Dendritic cell treated with granulocyte-macrophage colony-stimulating factor and Interleukin-4, amounts not matched to agents 40 ng/mL and 50 ng/mL, for 4 days (primary cell): ENCODE data around the gene MIOX.

Experiments used
- H3K27ac Mint-ChIP-seq: one replicate; pipeline ENCODE4 v1.8.0; 2022; ENCODE audit warnings: mild to moderate bottlenecking, mixed read lengths
- H3K27me3 Mint-ChIP-seq: one replicate; pipeline ENCODE4 v1.8.0; 2022; ENCODE audit warnings: mild to moderate bottlenecking, mixed read lengths
- H3K36me3 Mint-ChIP-seq: one replicate; pipeline ENCODE4 v1.8.0; 2022; ENCODE audit warnings: low read depth, mixed read lengths
- H3K4me1 Mint-ChIP-seq: one replicate; pipeline ENCODE4 v1.8.0; 2022; ENCODE audit warnings: low read depth, mixed read lengths
- H3K4me3 Mint-ChIP-seq: one replicate; pipeline ENCODE4 v1.8.0; 2022; ENCODE audit warnings: mild to moderate bottlenecking, moderate library complexity, mixed read lengths
- H3K9me3 Mint-ChIP-seq: one replicate; pipeline ENCODE4 v1.8.0; 2022; ENCODE audit warnings: mixed read lengths
- intact Hi-C: fragments of 100-400 bp; cut with micrococcal nuclease; formaldehyde crosslinking; loops from one replicate; pipeline ENCODE4 v1.15.0; 2022

Gene MIOX

DNA sequence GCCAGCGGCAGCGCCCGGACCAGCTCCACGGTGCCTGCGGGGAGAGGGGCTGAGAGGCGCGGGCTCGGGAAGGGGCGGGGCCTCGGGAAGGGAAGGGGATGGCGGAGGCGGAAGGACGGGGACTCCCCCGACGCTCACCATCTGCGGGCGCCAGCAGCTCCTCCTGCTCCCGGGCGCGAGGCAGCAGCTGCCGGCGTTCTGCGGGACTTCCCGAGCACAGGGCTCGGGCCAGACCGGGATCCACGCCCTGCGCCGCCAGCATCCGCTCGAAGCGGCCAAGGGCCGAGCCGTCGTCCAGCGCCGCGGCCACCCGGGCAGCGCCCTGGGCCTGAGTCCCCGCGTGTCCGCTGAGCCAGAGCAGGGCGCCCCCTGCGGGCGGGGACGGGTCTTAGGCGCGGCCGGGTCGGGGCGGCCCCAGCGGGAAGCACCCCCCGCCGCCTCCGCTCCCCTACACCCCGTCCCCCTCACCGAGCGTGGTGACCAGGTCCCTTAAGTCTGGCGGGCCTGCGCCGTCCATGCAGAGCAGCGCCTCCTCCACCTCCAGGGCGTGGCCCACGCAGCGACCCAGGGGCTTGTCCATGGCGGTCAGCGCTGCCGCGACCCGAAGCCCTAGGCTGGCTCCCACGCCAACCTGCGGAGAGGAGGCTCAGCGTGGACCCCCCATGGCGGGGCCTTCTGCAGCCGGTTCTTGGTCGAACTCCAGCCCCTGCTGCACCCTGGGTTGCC lies 39.6 kb downstream of the MIOX start:
- Mint-ChIP-seq H3K4me1 (peaks cover 52% of the 10 kb centered on the region), H3K9me3 (no peaks in the 10 kb centered on the region), H3K27ac (peak overlapping the region; percentile 95), H3K27me3 (no peaks in the 10 kb centered on the region), H3K36me3 (peaks cover 93% of the 10 kb centered on the region), H3K4me3 (peak overlapping the region; percentile 97)
- intact Hi-C loops: loop anchor here (2.0 to 5.0 kb wide), 2 partner anchors 19 to 96 kb away; partner anchors contain the start of gene KLHDC7B

- intact Hi-C loops: loop anchor here (2.0 to 5.0 kb wide), 2 partner anchors 18 to 95 kb away; partner anchors contain the start of gene KLHDC7B
- Mint-ChIP-seq H3K9me3 (no peaks in the 10 kb centered on the region), H3K27ac (peak overlapping the region; percentile 95), H3K4me3 (peak overlapping the region; percentile 97), H3K36me3 (peaks cover 88% of the 10 kb centered on the region), H3K4me1 (peaks cover 52% of the 10 kb centered on the region), H3K27me3 (no peaks in the 10 kb centered on the region)
Observed at GRCh38 chr22:50526834-50527801, 40.5 kb downstream of the MIOX start.

DNA sequence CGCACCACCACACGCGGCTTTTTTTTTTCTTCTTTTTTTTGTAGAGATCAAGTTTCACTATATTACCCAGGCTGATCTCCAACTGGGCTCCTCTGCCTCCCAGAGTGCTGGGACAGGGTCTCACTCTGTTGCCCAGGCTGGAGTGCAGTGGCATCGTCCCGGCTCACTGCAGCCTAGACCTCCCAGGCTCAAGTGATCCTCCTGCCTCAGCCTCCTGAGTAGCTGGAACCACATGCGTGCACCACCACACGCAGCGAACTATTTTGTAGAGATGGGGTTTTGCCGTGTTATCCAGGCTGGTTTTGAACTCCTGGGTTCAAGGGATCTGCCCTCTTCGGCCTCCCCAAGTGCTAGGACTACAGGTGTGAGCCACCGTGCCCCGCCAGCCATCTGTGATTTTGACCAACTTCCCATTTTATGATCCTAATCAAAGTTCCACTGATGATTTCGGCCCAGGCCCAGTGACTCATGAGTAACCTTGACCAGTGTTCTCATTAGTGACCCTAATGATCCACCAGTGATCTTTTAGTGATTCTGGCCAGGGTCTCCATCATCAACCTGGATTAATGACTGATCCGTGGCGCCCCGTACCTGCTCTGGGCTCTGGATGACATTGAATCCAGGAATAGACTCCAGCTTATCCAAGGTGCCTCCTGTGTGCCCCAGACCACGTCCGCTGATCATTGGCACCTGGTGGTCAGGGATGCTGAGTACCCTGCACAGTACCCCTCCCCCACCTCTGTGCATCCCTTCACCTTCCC lies 41.4 kb downstream of the MIOX start:
- Mint-ChIP-seq H3K9me3 (no peaks in the 10 kb centered on the region), H3K4me3 (peak overlapping the region; percentile 97), H3K27me3 (no peaks in the 10 kb centered on the region), H3K4me1 (peaks cover 55% of the 10 kb centered on the region), H3K27ac (peak overlapping the region; percentile 95), H3K36me3 (peaks cover 87% of the 10 kb centered on the region)
- intact Hi-C loops: loop anchor here (2.0 to 5.0 kb wide), 2 partner anchors 17 to 94 kb away; partner anchors contain the start of gene KLHDC7B

- peak overlapping the region; percentile 97 for H3K4me3 Mint-ChIP-seq
- peaks cover 57% of the 10 kb centered on the region for H3K4me1 Mint-ChIP-seq
- no peaks in the 10 kb centered on the region for H3K9me3 Mint-ChIP-seq
- H3K27ac Mint-ChIP-seq: peak overlapping the region; percentile 95
- no peaks in the 10 kb centered on the region for H3K27me3 Mint-ChIP-seq
- intact Hi-C loops: loop anchor here (5.0 kb wide), 1 partner anchor 93 kb away; no protein-coding TSS in a partner anchor
- H3K36me3 Mint-ChIP-seq: peaks cover 83% of the 10 kb centered on the region
Observed at GRCh38 chr22:50528682-50529415, 42.2 kb downstream of the MIOX start.

DNA sequence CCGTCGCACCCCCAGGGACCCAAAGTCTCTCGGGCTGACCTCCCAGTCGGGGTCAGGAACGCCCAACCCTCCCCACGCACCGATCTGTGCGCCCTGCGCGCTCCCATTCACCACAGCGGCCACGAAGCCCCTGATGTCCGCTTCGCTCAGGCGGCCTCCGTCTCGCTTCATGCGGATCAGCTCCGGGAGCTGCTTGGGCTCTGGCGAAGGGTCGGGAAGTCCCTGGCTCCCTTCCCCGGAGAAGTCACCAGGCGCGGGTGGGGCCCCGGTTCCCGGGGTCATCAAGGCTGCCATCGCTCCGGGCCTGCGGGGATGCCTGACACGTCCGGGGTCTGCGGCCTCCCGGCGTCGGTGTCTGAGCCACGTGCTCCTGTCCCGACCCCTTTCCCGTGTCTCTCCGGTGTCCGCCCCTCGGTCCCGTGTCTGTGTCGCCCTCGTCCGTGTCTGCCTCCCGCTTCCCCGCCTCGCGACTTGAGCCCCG lies 42.8 kb downstream of the MIOX start:
- H3K27me3 Mint-ChIP-seq: no peaks in the 10 kb centered on the region
- intact Hi-C loops: loop anchor here (5.0 kb wide), 1 partner anchor 93 kb away; no protein-coding TSS in a partner anchor
- H3K9me3 Mint-ChIP-seq: no peaks in the 10 kb centered on the region
- H3K4me1 Mint-ChIP-seq: peaks cover 58% of the 10 kb centered on the region
- peak overlapping the region; percentile 95 for H3K27ac Mint-ChIP-seq
- peaks cover 77% of the 10 kb centered on the region for H3K36me3 Mint-ChIP-seq
- H3K4me3 Mint-ChIP-seq: peak overlapping the region; percentile 97

DNA sequence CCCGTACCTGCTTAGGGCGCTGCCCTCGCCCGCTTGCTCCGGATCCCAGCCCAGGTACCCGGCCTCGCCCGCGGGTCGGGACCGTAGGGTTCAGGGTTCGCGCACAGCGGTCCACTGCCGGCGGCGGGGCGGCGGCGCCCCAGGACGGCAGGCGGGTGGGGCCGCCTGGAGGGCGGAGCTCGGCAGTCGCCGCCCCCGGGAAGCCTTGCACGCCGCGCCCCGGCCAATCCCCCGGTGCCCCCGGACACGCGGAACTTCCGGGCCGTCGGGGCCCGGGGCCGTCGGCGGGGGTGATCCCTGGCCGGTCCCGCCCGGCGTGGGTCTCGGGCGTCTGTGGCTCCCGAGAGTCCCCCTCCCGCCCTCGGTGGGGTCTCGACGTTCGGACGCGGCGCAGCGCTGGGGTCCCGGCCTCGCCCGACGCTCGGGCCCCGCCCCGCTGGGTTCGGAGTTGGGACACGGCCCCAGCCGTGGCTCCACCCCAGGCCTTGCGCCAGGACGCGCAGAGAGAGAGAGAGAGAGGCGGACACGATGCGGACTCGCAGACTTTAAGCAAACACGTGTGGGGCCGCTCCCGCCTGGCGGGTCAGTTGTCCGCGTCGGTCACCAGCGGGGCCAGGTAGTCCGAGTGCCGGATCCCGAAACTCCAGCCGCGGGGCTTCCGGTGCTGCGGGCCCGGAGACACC lies 43.4 kb downstream of the MIOX start, which contains the start of gene TYMP:
TSS of gene TYMP (minus strand) at position 116 of the 683 bp plus-strand sequence. CDS start 303 bp downstream, outside the sequence.
- Mint-ChIP-seq H3K36me3 (peaks cover 71% of the 10 kb centered on the region), H3K9me3 (no peaks in the 10 kb centered on the region), H3K27me3 (no peaks in the 10 kb centered on the region), H3K27ac (peak within 1 kb of the TSS; percentile 95), H3K4me1 (peaks cover 58% of the 10 kb centered on the region), H3K4me3 (peak within 1 kb of the TSS; percentile 97)
- intact Hi-C loops: loop anchor here (1.0 to 5.0 kb wide), 3 partner anchors 9 to 92 kb away; partner anchors contain the start of gene CHKB

- intact Hi-C loops: loop anchor here (1.0 to 2.0 kb wide), 2 partner anchors 9 to 52 kb away; partner anchors contain the start of gene CHKB
- Mint-ChIP-seq H3K36me3 (peaks cover 67% of the 10 kb centered on the region), H3K9me3 (no peaks in the 10 kb centered on the region), H3K4me3 (peak overlapping the region; percentile 97), H3K4me1 (peaks cover 62% of the 10 kb centered on the region), H3K27ac (peak overlapping the region; percentile 95), H3K27me3 (no peaks in the 10 kb centered on the region)
Observed at GRCh38 chr22:50530580-50530876, 43.9 kb downstream of the MIOX start.

GRCh38 chr22:50530877-50531545 lies 44.4 kb downstream of the MIOX start:
- H3K4me1 Mint-ChIP-seq: peaks cover 62% of the 10 kb centered on the region
- H3K4me3 Mint-ChIP-seq: peak overlapping the region; percentile 97
- H3K9me3 Mint-ChIP-seq: no peaks in the 10 kb centered on the region
- no peaks in the 10 kb centered on the region for H3K27me3 Mint-ChIP-seq
- intact Hi-C loops: loop anchor here (1.0 to 2.0 kb wide), 2 partner anchors 8 to 52 kb away; partner anchors contain the start of gene CHKB
- peak overlapping the region; percentile 95 for H3K27ac Mint-ChIP-seq
- peaks cover 66% of the 10 kb centered on the region for H3K36me3 Mint-ChIP-seq

GRCh38 chr22:50531546-50531961 lies 44.9 kb downstream of the MIOX start:
- H3K4me3 Mint-ChIP-seq: peak overlapping the region; percentile 97
- peaks cover 63% of the 10 kb centered on the region for H3K36me3 Mint-ChIP-seq
- peaks cover 61% of the 10 kb centered on the region for H3K4me1 Mint-ChIP-seq
- peak overlapping the region; percentile 95 for H3K27ac Mint-ChIP-seq
- H3K27me3 Mint-ChIP-seq: no peaks in the 10 kb centered on the region
- intact Hi-C loops: loop anchor here (2.0 kb wide), 1 partner anchor 51 kb away; the partner anchor contains the start of gene CHKB
- no peaks in the 10 kb centered on the region for H3K9me3 Mint-ChIP-seq

DNA sequence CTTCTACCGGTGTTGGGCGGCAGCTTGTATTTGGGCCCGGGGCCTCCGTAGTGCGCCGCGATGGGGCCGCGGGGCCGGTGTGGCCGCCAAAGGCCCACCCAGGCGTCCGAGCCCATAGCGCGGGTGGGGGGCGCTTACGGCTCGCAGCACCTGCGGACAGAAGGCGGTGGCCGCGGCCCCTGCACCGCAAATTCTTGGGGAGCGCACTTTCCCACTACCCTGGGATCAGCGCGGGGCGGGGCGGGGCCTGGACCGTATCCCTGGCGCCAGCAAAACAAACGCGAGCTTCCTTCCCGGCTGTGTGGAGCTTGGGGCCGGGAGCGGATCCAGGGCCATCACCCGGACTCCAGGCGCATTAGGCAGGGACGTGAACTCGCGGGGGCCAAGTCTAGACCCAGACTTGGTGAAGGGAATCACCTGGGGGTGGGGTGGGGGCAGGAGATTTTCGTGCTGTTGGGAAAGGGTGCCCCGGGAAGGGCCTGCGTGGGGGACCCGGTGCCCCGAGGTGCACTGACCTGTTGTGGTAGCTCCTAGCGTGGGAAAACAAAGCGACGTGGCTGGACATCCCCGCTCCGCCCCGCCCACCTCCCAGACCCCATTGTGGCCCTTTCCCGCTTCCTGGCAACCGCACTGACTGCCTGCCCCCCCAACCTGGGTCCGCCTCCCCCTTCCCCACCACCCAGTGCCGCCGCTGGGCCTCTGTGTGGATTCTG lies 45.5 kb downstream of the MIOX start:
- H3K9me3 Mint-ChIP-seq: no peaks in the 10 kb centered on the region
- peaks cover 60% of the 10 kb centered on the region for H3K4me1 Mint-ChIP-seq
- peak overlapping the region; percentile 95 for H3K27ac Mint-ChIP-seq
- no peaks in the 10 kb centered on the region for H3K27me3 Mint-ChIP-seq
- H3K4me3 Mint-ChIP-seq: peak overlapping the region; percentile 97
- H3K36me3 Mint-ChIP-seq: peaks cover 57% of the 10 kb centered on the region
- intact Hi-C loops: loop anchor here (1.0 to 2.0 kb wide), 2 partner anchors 10 to 51 kb away; partner anchors contain the start of gene CHKB
